Breast epithelium (tissue), 4 donors: ENCODE measurements around the gene PTPRU. TPM values are rescaled to one million over a fixed set of nuclear protein-coding genes. Genes with fewer than 3 reads are reported as not detected.

Source experiments
- DNase-seq, 2 donors: peaks; one replicate each; pipeline ENCODE4 v3.0.0-alpha.2; 2019; ENCODE audit warnings: low spot score in 2 of 2
- H3K27ac ChIP-seq, 2 donors: fragments of 200-600 bp; sonication (generic) in 1 of 2; one replicate each; pipeline ENCODE4 v1.5.1; 2016 to 2019; ENCODE audit warnings: mild to moderate bottlenecking in 1 of 2
- H3K27me3 ChIP-seq, 2 donors: fragments of 200-600 bp; sonication (generic) in 1 of 2; one replicate each; pipeline versions ENCODE4 v1.5.1 to v1.6.0; 2017 to 2019; ENCODE audit warnings: control low read depth in 1 of 2, mild to moderate bottlenecking in 1 of 2
- H3K36me3 ChIP-seq: fragments of 200-600 bp; one replicate; pipeline ENCODE4 v1.5.1; 2019
- H3K4me1 ChIP-seq, 2 donors: fragments of 200-600 bp; sonication (generic); one replicate each; pipeline ENCODE4 v1.5.1; 2016 to 2019; ENCODE audit warnings: control low read depth in 1 of 2
- H3K4me3 ChIP-seq, 3 donors: fragments of 200-600 bp; sonication (generic); 1 replicate in 2 of 3; 2 replicates in 1 of 3; pipeline ENCODE4 v1.5.1; 2016 to 2019; ENCODE audit warnings: mild to moderate bottlenecking in 3 of 3, moderate library complexity in 2 of 3
- H3K9me3 ChIP-seq, 2 donors: fragments of 200-600 bp; sonication (generic) in 1 of 2; one replicate each; pipeline ENCODE4 v1.5.1; 2016 to 2019; ENCODE audit warnings: control low read depth in 1 of 2
- POLR2A ChIP-seq: fragments of 450-650 bp; IDR thresholded peaks from one replicate; pipeline ENCODE4 v1.6.1; 2016; ENCODE audit warnings: antibody characterized with exemption, mild to moderate bottlenecking, moderate library complexity
- POLR2AphosphoS5 ChIP-seq, 3 donors: sonication (generic); formaldehyde crosslinking; IDR thresholded peaks; one replicate each; pipeline ENCODE4 v1.6.1; 2017; ENCODE audit warnings: antibody characterized with exemption in 3 of 3
- intact Hi-C: fragments of 100-400 bp; cut with DNase I; formaldehyde crosslinking; loops from one replicate; pipeline ENCODE4 v1.15.1; 2023; ENCODE audit warnings: low total_unique reads
- total RNA-seq, 3 donors: library from RNA; depleted of rRNA; stranded (reverse); fragments of >200 nt; gene quantifications; one replicate each; pipeline ENCODE4 v1.1.0, GENCODE V29; 2016
- TF ChIP-seq, protein P1 (sequence below), 3 donors: fragments of 450-650 bp; IDR thresholded peaks; one replicate each; pipeline ENCODE4 v1.5.1; 2016 to 2017; ENCODE audit warnings: antibody characterized with exemption in 3 of 3, mild to moderate bottlenecking in 3 of 3, moderate library complexity in 3 of 3

The PTPRU gene
- total RNA-seq, 3 donors from 2014 or later, result 16.0 to 33.1 (median 32.5) TPM

DNA sequence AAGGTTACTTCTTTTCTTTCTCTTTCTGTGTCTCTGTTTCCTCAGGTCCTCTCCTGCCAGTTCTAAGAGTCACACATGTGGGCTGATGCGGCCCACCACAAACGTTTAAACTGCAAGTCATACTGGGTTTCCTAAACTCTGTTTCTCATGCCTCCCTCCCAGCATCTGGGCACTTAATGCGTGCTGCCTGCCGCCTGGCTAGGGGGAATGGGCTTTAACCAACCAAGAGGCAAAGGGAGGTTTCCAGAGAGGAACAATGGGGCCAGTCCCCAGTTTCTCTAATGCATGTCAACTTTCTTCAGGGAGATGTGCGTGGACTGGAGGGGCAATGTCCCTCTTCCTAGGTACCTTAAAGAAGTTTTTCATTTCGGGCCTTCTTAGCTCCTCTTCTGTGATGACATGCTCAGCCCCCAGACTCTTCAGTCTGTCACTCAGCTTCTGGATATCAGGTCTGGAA lies 34.7 kb upstream of the PTPRU start:
- peak overlapping the region; percentile 92 to 93 for H3K27ac ChIP-seq
- H3K36me3 ChIP-seq, result peaks cover 4% of the 10 kb centered on the region
- intact Hi-C loops, result loop anchor here (10.0 kb wide), 2 partner anchors 297 to 427 kb away; no protein-coding TSS in a partner anchor

DNA sequence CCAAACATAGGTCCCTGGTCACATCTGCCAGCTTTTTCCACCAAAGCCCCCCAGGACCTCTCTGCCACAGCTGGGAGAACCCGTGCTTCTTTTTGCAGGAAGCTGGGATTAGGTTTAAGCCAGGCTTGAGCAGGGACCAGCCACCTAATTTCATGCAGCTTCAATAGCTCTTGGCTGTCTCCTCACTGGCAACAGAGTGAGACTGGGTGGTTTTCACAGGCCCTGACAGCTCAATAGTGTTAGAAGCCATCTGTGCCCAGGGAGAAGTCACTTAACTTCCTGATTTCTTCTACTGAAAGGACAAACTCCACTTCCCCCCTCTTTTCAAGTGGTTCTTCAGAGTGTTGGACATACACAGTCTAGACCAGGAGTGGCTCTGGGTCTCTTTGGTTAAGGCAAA lies 34.3 kb upstream of the PTPRU start:
- H3K36me3 ChIP-seq, result peaks cover 4% of the 10 kb centered on the region

More for the DNA sequence above, 34.7 kb upstream of the PTPRU start:
- Histone ChIP-seq H3K9me3 (no peaks in the 10 kb centered on the region), H3K4me3 (no peak overlapping the region), H3K27me3 (no peaks in the 10 kb centered on the region), H3K4me1 (peaks cover 5 to 6% of the 10 kb centered on the region in 2 donors)
- DNase-seq, result no peak
- TF ChIP-seq POLR2AphosphoS5 (IDR thresholded peaks at IDR 0.05), result no peak
- TF ChIP-seq, protein P1, sequence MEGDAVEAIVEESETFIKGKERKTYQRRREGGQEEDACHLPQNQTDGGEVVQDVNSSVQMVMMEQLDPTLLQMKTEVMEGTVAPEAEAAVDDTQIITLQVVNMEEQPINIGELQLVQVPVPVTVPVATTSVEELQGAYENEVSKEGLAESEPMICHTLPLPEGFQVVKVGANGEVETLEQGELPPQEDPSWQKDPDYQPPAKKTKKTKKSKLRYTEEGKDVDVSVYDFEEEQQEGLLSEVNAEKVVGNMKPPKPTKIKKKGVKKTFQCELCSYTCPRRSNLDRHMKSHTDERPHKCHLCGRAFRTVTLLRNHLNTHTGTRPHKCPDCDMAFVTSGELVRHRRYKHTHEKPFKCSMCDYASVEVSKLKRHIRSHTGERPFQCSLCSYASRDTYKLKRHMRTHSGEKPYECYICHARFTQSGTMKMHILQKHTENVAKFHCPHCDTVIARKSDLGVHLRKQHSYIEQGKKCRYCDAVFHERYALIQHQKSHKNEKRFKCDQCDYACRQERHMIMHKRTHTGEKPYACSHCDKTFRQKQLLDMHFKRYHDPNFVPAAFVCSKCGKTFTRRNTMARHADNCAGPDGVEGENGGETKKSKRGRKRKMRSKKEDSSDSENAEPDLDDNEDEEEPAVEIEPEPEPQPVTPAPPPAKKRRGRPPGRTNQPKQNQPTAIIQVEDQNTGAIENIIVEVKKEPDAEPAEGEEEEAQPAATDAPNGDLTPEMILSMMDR (IDR thresholded peaks at IDR 0.05), result no peak
- no peak for TF ChIP-seq POLR2A

DNA sequence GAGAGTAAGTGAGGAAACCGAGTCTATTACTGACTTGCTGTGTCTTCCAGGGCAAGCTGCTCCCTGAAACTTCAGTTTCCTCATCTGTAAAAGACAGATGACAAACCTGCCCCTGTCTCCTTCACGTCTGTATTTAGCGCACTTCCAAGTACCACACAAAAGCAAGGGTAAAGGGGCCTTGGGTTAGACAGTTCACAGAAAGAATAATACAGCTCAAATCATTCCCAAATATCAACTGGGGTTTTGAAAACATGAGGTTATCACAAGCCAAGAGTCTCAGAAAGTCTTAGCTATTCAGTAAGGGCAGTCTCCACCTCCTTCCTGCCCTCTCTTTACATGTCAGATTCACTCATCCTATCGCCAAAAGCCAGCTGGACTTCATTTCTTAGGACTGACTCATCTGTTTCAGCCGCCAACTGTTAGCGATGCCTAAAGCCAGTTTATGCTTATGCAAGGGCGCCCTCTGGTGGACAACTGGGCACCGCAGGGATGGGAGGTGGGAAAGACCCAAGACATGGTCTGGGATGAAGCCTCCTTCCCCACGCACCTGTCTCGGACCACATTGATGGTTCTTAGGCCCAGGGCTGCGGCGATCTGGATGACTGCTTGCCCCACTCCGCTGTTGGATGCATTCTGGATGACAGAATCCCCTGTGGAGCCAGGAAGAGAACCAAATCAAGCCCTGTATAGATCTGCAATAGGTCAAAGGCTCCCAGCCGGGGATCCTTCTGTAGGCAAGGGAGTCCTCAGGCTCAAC lies 33.6 kb upstream of the PTPRU start:
- TF ChIP-seq POLR2A (no peak), POLR2AphosphoS5 (IDR thresholded peaks at IDR 0.05) (peak; percentile 92 to 94 (median 94))
- TF ChIP-seq, protein P1 (IDR thresholded peaks at IDR 0.05), result peak; percentile 96 to 99 (median 97)
- Histone ChIP-seq H3K27ac (peak overlapping the region; percentile 92 to 93), H3K9me3 (no peaks in the 10 kb centered on the region), H3K4me3 (peak overlapping the region in 1 of 3 donors; percentile 35), H3K27me3 (no peaks in the 10 kb centered on the region), H3K36me3 (peaks cover 4% of the 10 kb centered on the region), H3K4me1 (peaks cover 5 to 6% of the 10 kb centered on the region in 2 donors)
- peak; percentile 94 to 97 for DNase-seq
- intact Hi-C loops, result loop anchor here (10.0 kb wide), 2 partner anchors 298 to 428 kb away; no protein-coding TSS in a partner anchor

More for the DNA sequence above, 34.3 kb upstream of the PTPRU start:
- Histone ChIP-seq H3K27ac (peak overlapping the region; percentile 92 to 93), H3K4me3 (no peak overlapping the region), H3K4me1 (peaks cover 5 to 6% of the 10 kb centered on the region in 2 donors), H3K9me3 (no peaks in the 10 kb centered on the region), H3K27me3 (no peaks in the 10 kb centered on the region)
- DNase-seq, result no peak
- intact Hi-C loops, result loop anchor here (10.0 kb wide), 2 partner anchors 297 to 427 kb away; no protein-coding TSS in a partner anchor
- TF ChIP-seq POLR2A, result no peak
- TF ChIP-seq, protein P1 (IDR thresholded peaks at IDR 0.05), result no peak

DNA sequence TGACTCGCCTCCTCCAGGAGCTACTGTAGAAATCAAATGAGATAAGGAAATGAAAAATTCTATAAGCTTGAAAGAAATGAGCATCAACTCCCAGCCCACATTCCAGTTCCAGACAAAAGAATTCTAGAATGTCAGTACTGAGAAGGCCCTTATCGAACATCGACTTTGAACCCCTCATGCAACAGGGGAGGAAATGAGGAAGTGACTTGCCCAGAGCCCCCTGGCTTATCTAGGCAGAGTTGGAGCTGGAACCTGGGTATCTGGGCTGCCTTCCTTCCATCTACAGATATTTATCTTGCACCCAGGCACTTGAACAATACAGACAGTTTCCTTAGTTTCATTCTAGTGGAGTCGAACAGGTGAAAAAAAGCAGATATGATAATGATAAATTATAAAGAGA lies 27.9 kb upstream of the PTPRU start:
- no peak for TF ChIP-seq POLR2A
- TF ChIP-seq, protein P1 (IDR thresholded peaks at IDR 0.05), result no peak
- no peak for TF ChIP-seq POLR2AphosphoS5 (IDR thresholded peaks at IDR 0.05)
- peaks cover 4% of the 10 kb centered on the region for H3K36me3 ChIP-seq

DNA sequence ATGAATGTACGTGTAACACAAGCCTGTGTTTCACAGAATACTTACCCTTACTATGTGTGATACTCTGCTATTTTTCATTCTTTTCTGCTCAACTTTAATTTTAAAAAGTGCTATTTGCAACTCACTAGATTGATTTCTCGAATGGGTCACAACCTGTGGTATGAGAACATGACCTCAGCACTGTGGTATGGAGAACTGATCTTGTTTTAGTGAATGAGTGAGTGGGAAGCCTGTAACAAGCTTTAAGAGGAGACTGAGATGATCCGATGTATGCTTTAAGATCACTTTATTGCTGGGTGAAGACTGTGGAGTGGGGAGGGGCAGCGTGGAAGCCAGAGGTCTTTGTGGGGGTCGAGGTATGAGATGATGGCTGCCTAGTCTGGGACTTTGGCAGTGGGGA lies 27.1 kb upstream of the PTPRU start:
- Histone ChIP-seq H3K4me3 (no peak overlapping the region), H3K9me3 (no peaks in the 10 kb centered on the region), H3K4me1 (no peaks in the 10 kb centered on the region), H3K27ac (no peak overlapping the region), H3K27me3 (no peaks in the 10 kb centered on the region), H3K36me3 (peaks cover 4% of the 10 kb centered on the region)
- intact Hi-C loops, result loop anchor here (10.0 kb wide), 2 partner anchors 304 to 434 kb away; no protein-coding TSS in a partner anchor
- TF ChIP-seq POLR2A, result no peak
- TF ChIP-seq POLR2AphosphoS5 (IDR thresholded peaks at IDR 0.05), result no peak
- TF ChIP-seq, protein P1 (IDR thresholded peaks at IDR 0.05), result no peak
- DNase-seq, result no peak

More for the DNA sequence above, 27.9 kb upstream of the PTPRU start:
- Histone ChIP-seq H3K9me3 (no peaks in the 10 kb centered on the region), H3K4me1 (no peaks in the 10 kb centered on the region), H3K27me3 (no peaks in the 10 kb centered on the region), H3K27ac (no peak overlapping the region), H3K4me3 (no peak overlapping the region)
- no peak for DNase-seq
- intact Hi-C loops, result loop anchor here (10.0 kb wide), 2 partner anchors 304 to 434 kb away; no protein-coding TSS in a partner anchor
